GM18858 (cell line): ENCODE measurements around the gene KREMEN2.
"Not testable (repeated sequence)": the region's sequence is repeated elsewhere in the genome, so short reads cannot be mapped to it uniquely, and the experiment has no call there.

Experiments used
- ATAC-seq: cut with Tn5 transposase; IDR thresholded peaks from one replicate; pipeline ENCODE4 v1.9.1; 2021; ENCODE audit not compliant: unreplicated experiment

The KREMEN2 gene

GRCh38 chr16:2938206-2938605 is 25.9 kb upstream of the KREMEN2 start:
- no peak for ATAC-seq

- no peak for ATAC-seq
These were observed 24.1 kb upstream of the KREMEN2 start for GRCh38 chr16:2939968-2940367.

GRCh38 chr16:2942045-2942444 is 22.0 kb upstream of the KREMEN2 start:
- ATAC-seq = no peak

GRCh38 chr16:2943716-2944115 is 20.4 kb upstream of the KREMEN2 start:
- ATAC-seq = not testable (repeated sequence)

GRCh38 chr16:2946649-2947048 is 17.4 kb upstream of the KREMEN2 start:
- no peak for ATAC-seq

GRCh38 chr16:2948807-2949704 is 15.0 kb upstream of the KREMEN2 start:
- no peak for ATAC-seq

GRCh38 chr16:2949705-2950352 is 14.2 kb upstream of the KREMEN2 start:
- ATAC-seq = no peak

- ATAC-seq = no peak
These were observed 13.7 kb upstream of the KREMEN2 start for GRCh38 chr16:2950353-2950724.

- no peak for ATAC-seq
These were observed 13.3 kb upstream of the KREMEN2 start for GRCh38 chr16:2950773-2951172.

GRCh38 chr16:2952679-2953078 is 11.4 kb upstream of the KREMEN2 start:
- ATAC-seq = no peak

GRCh38 chr16:2953706-2954627 is 10.1 kb upstream of the KREMEN2 start:
- ATAC-seq = no peak

- ATAC-seq = no peak
These were observed 9.3 kb upstream of the KREMEN2 start for GRCh38 chr16:2954656-2955381.

GRCh38 chr16:2955438-2955778 is 8.7 kb upstream of the KREMEN2 start:
- ATAC-seq = no peak

GRCh38 chr16:2955779-2956578 is 8.1 kb upstream of the KREMEN2 start:
- ATAC-seq = no peak

GRCh38 chr16:2956579-2956956 is 7.5 kb upstream of the KREMEN2 start:
- no peak for ATAC-seq

- ATAC-seq = no peak
These were observed 4.9 kb upstream of the KREMEN2 start for GRCh38 chr16:2959206-2959605.

GRCh38 chr16:2960183-2961010 is 3.7 kb upstream of the KREMEN2 start:
- ATAC-seq = no peak

- no peak for ATAC-seq
These were observed 1.6 kb upstream of the KREMEN2 start for GRCh38 chr16:2962334-2963073.
